Measurements from ENCODE around the gene DRGX.

The DRGX gene

GRCh38 chr10:49332333-49332732, 63.6 kb downstream of the DRGX start:
- H3K27me3 ChIP-seq (ENCODE audit: low read depth, low read length), result no peaks in the 10 kb centered on the region
- no peak overlapping the region for H3K27ac ChIP-seq (ENCODE audit: low read length)
- H3K4me1 ChIP-seq (ENCODE audit: control insufficient read depth in 1 of 2, insufficient read depth in 2 of 2, low read length in 2 of 2), result no peaks in the 10 kb centered on the region
- H3K36me3 ChIP-seq (ENCODE audit: control insufficient read depth in 1 of 2, insufficient read depth in 2 of 2, low read length in 2 of 2), result no peaks in the 10 kb centered on the region
- H3K4me3 ChIP-seq (ENCODE audit: low read depth in 1 of 2, low read length in 2 of 2), result no peak overlapping the region
- H3K9me3 ChIP-seq (ENCODE audit: control insufficient read depth in 1 of 2, low read length in 2 of 2), result no peaks in the 10 kb centered on the region

GRCh38 chr10:49331431-49331830, 64.5 kb downstream of the DRGX start:
- no peak overlapping the region for H3K4me3 ChIP-seq (ENCODE audit: low read depth in 1 of 2, low read length in 2 of 2)
- H3K27ac ChIP-seq (ENCODE audit: low read length), result no peak overlapping the region
- no peaks in the 10 kb centered on the region for H3K4me1 ChIP-seq (ENCODE audit: control insufficient read depth in 1 of 2, insufficient read depth in 2 of 2, low read length in 2 of 2)
- no peaks in the 10 kb centered on the region for H3K36me3 ChIP-seq (ENCODE audit: control insufficient read depth in 1 of 2, insufficient read depth in 2 of 2, low read length in 2 of 2)
- H3K27me3 ChIP-seq (ENCODE audit: low read depth, low read length), result no peaks in the 10 kb centered on the region
- H3K9me3 ChIP-seq (ENCODE audit: control insufficient read depth in 1 of 2, low read length in 2 of 2), result no peaks in the 10 kb centered on the region

GRCh38 chr10:49330127-49330665, 65.7 kb downstream of the DRGX start:
- no peaks in the 10 kb centered on the region for H3K27me3 ChIP-seq (ENCODE audit: low read depth, low read length)
- no peak overlapping the region for H3K27ac ChIP-seq (ENCODE audit: low read length)
- no peaks in the 10 kb centered on the region for H3K4me1 ChIP-seq (ENCODE audit: control insufficient read depth in 1 of 2, insufficient read depth in 2 of 2, low read length in 2 of 2)
- no peaks in the 10 kb centered on the region for H3K9me3 ChIP-seq (ENCODE audit: control insufficient read depth in 1 of 2, low read length in 2 of 2)
- no peaks in the 10 kb centered on the region for H3K36me3 ChIP-seq (ENCODE audit: control insufficient read depth in 1 of 2, insufficient read depth in 2 of 2, low read length in 2 of 2)
- no peak overlapping the region for H3K4me3 ChIP-seq (ENCODE audit: low read depth in 1 of 2, low read length in 2 of 2)

GRCh38 chr10:49329146-49329505, 66.8 kb downstream of the DRGX start:
- no peaks in the 10 kb centered on the region for H3K4me1 ChIP-seq (ENCODE audit: control insufficient read depth in 1 of 2, insufficient read depth in 2 of 2, low read length in 2 of 2)
- no peak overlapping the region for H3K27ac ChIP-seq (ENCODE audit: low read length)
- H3K4me3 ChIP-seq (ENCODE audit: low read depth in 1 of 2, low read length in 2 of 2), result no peak overlapping the region

GRCh38 chr10:49328401-49329145, 67.3 kb downstream of the DRGX start:
- Histone ChIP-seq H3K9me3 (ENCODE audit: control insufficient read depth in 1 of 2, low read length in 2 of 2) (no peaks in the 10 kb centered on the region), H3K27me3 (ENCODE audit: low read depth, low read length) (no peaks in the 10 kb centered on the region), H3K36me3 (ENCODE audit: control insufficient read depth in 1 of 2, insufficient read depth in 2 of 2, low read length in 2 of 2) (no peaks in the 10 kb centered on the region), H3K4me1 (ENCODE audit: control insufficient read depth in 1 of 2, insufficient read depth in 2 of 2, low read length in 2 of 2) (no peaks in the 10 kb centered on the region), H3K27ac (ENCODE audit: low read length) (no peak overlapping the region), H3K4me3 (ENCODE audit: low read depth in 1 of 2, low read length in 2 of 2) (no peak overlapping the region)

More at GRCh38 chr10:49329146-49329505, 66.8 kb downstream of the DRGX start:
- Histone ChIP-seq H3K9me3 (ENCODE audit: control insufficient read depth in 1 of 2, low read length in 2 of 2) (no peaks in the 10 kb centered on the region), H3K36me3 (ENCODE audit: control insufficient read depth in 1 of 2, insufficient read depth in 2 of 2, low read length in 2 of 2) (no peaks in the 10 kb centered on the region), H3K27me3 (ENCODE audit: low read depth, low read length) (no peaks in the 10 kb centered on the region)

GRCh38 chr10:49327036-49327813, 68.7 kb downstream of the DRGX start:
- no peaks in the 10 kb centered on the region for H3K4me1 ChIP-seq (ENCODE audit: control insufficient read depth in 1 of 2, insufficient read depth in 2 of 2, low read length in 2 of 2)

GRCh38 chr10:49325916-49326783, 69.7 kb downstream of the DRGX start:
- Histone ChIP-seq H3K27me3 (ENCODE audit: low read depth, low read length) (no peaks in the 10 kb centered on the region), H3K4me3 (ENCODE audit: low read depth in 1 of 2, low read length in 2 of 2) (no peak overlapping the region), H3K27ac (ENCODE audit: low read length) (no peak overlapping the region), H3K36me3 (ENCODE audit: control insufficient read depth in 1 of 2, insufficient read depth in 2 of 2, low read length in 2 of 2) (no peaks in the 10 kb centered on the region), H3K4me1 (ENCODE audit: control insufficient read depth in 1 of 2, insufficient read depth in 2 of 2, low read length in 2 of 2) (no peaks in the 10 kb centered on the region), H3K9me3 (ENCODE audit: control insufficient read depth in 1 of 2, low read length in 2 of 2) (no peaks in the 10 kb centered on the region)

More at GRCh38 chr10:49327036-49327813, 68.7 kb downstream of the DRGX start:
- Histone ChIP-seq H3K36me3 (ENCODE audit: control insufficient read depth in 1 of 2, insufficient read depth in 2 of 2, low read length in 2 of 2) (no peaks in the 10 kb centered on the region), H3K27me3 (ENCODE audit: low read depth, low read length) (no peaks in the 10 kb centered on the region), H3K9me3 (ENCODE audit: control insufficient read depth in 1 of 2, low read length in 2 of 2) (no peaks in the 10 kb centered on the region), H3K4me3 (ENCODE audit: low read depth in 1 of 2, low read length in 2 of 2) (no peak overlapping the region), H3K27ac (ENCODE audit: low read length) (no peak overlapping the region)

- Histone ChIP-seq H3K27me3 (ENCODE audit: low read depth, low read length) (no peaks in the 10 kb centered on the region), H3K9me3 (ENCODE audit: control insufficient read depth in 1 of 2, low read length in 2 of 2) (no peaks in the 10 kb centered on the region), H3K4me1 (ENCODE audit: control insufficient read depth in 1 of 2, insufficient read depth in 2 of 2, low read length in 2 of 2) (no peaks in the 10 kb centered on the region), H3K36me3 (ENCODE audit: control insufficient read depth in 1 of 2, insufficient read depth in 2 of 2, low read length in 2 of 2) (no peaks in the 10 kb centered on the region), H3K27ac (ENCODE audit: low read length) (no peak overlapping the region), H3K4me3 (ENCODE audit: low read depth in 1 of 2, low read length in 2 of 2) (no peak overlapping the region)
Measured at GRCh38 chr10:49325131-49325915, 70.6 kb downstream of the DRGX start.

- no peaks in the 10 kb centered on the region for H3K36me3 ChIP-seq (ENCODE audit: control insufficient read depth in 1 of 2, insufficient read depth in 2 of 2, low read length in 2 of 2)
- H3K4me1 ChIP-seq (ENCODE audit: control insufficient read depth in 1 of 2, insufficient read depth in 2 of 2, low read length in 2 of 2), result no peaks in the 10 kb centered on the region
- no peak overlapping the region for H3K4me3 ChIP-seq (ENCODE audit: low read depth in 1 of 2, low read length in 2 of 2)
- H3K27me3 ChIP-seq (ENCODE audit: low read depth, low read length), result no peaks in the 10 kb centered on the region
- H3K9me3 ChIP-seq (ENCODE audit: control insufficient read depth in 1 of 2, low read length in 2 of 2), result no peaks in the 10 kb centered on the region
- H3K27ac ChIP-seq (ENCODE audit: low read length), result no peak overlapping the region
Measured at GRCh38 chr10:49324711-49325110, 71.2 kb downstream of the DRGX start.

- no peaks in the 10 kb centered on the region for H3K4me1 ChIP-seq (ENCODE audit: control insufficient read depth in 1 of 2, insufficient read depth in 2 of 2, low read length in 2 of 2)
- H3K4me3 ChIP-seq (ENCODE audit: low read depth in 1 of 2, low read length in 2 of 2), result no peak overlapping the region
- no peaks in the 10 kb centered on the region for H3K27me3 ChIP-seq (ENCODE audit: low read depth, low read length)
- H3K36me3 ChIP-seq (ENCODE audit: control insufficient read depth in 1 of 2, insufficient read depth in 2 of 2, low read length in 2 of 2), result no peaks in the 10 kb centered on the region
- no peak overlapping the region for H3K27ac ChIP-seq (ENCODE audit: low read length)
- no peaks in the 10 kb centered on the region for H3K9me3 ChIP-seq (ENCODE audit: control insufficient read depth in 1 of 2, low read length in 2 of 2)
Measured at GRCh38 chr10:49323896-49324270, 72.0 kb downstream of the DRGX start.
